Measurements from ENCODE around the gene CD93. TPM values are rescaled to one million over a fixed set of nuclear protein-coding genes. Genes with fewer than 3 reads are reported as not detected.

CD93 gene
- total and polyA plus RNA-seq, 11 donors: 9.2 to 110 (median 45.7) TPM

- ATAC-seq: no peak
- H3K9me3 ChIP-seq: no peaks in the 10 kb centered on the region
- WGBS, 4 donors: 86 to 94% (median 89%) methylated on average over 5 of the region's 5 CpGs
- H3K4me1 ChIP-seq: peaks cover 5 to 68% (median 25%) of the 10 kb centered on the region in 12 donors
- TF ChIP-seq CTCF (IDR thresholded peaks at IDR 0.05) (no peak), POLR2A (IDR thresholded peaks at IDR 0.05) (no peak)
- H3K27ac ChIP-seq: peak overlapping the region in 3 of 12 donors; percentile 41 to 89 (median 42)
- no peak overlapping the region for H3K4me3 ChIP-seq
- no peaks in the 10 kb centered on the region for H3K36me3 ChIP-seq
- intact Hi-C loops (cut with DNase I): no loop called here
- no peak for DNase-seq
- no peaks in the 10 kb centered on the region for H3K27me3 ChIP-seq
Observed at GRCh38 chr20:23125159-23125558, 39.0 kb upstream of the CD93 start.

- no peak for DNase-seq
- intact Hi-C loops (cut with DNase I): no loop called here
- Histone ChIP-seq H3K4me3 (no peak overlapping the region), H3K9me3 (no peaks in the 10 kb centered on the region), H3K27me3 (no peaks in the 10 kb centered on the region), H3K36me3 (no peaks in the 10 kb centered on the region), H3K4me1 (peaks cover 5 to 68% (median 23%) of the 10 kb centered on the region in 12 donors), H3K27ac (no peak overlapping the region)
- 93 to 94% (median 93%) methylated on average over 10 of the region's 10 CpGs for WGBS, 4 donors
- TF ChIP-seq CTCF (IDR thresholded peaks at IDR 0.05) (no peak), POLR2A (IDR thresholded peaks at IDR 0.05) (no peak)
- no peak for ATAC-seq
Observed at GRCh38 chr20:23123886-23124285, 37.8 kb upstream of the CD93 start.

GRCh38 chr20:23122796-23123655, 36.9 kb upstream of the CD93 start:
- Histone ChIP-seq H3K4me1 (peaks cover 0 to 66% (median 22%) of the 10 kb centered on the region in 12 donors), H3K27me3 (no peaks in the 10 kb centered on the region), H3K36me3 (no peaks in the 10 kb centered on the region), H3K9me3 (no peaks in the 10 kb centered on the region), H3K4me3 (no peak overlapping the region), H3K27ac (no peak overlapping the region)
- 92 to 97% (median 95%) methylated on average over 15 to 17 of the region's 18 CpGs for WGBS, 4 donors
- ATAC-seq: no peak
- intact Hi-C loops (cut with DNase I): no loop called here
- no peak for DNase-seq
- TF ChIP-seq POLR2A (IDR thresholded peaks at IDR 0.05) (no peak), CTCF (IDR thresholded peaks at IDR 0.05) (no peak)

GRCh38 chr20:23122321-23122720, 36.2 kb upstream of the CD93 start:
- no peaks in the 10 kb centered on the region for H3K36me3 ChIP-seq
- no peak for DNase-seq
- intact Hi-C loops (cut with DNase I): no loop called here
- no peak for ATAC-seq
- H3K27ac ChIP-seq: no peak overlapping the region
- TF ChIP-seq POLR2A (IDR thresholded peaks at IDR 0.05): no peak
- no peak for TF ChIP-seq CTCF (IDR thresholded peaks at IDR 0.05)
- H3K9me3 ChIP-seq: no peaks in the 10 kb centered on the region
- WGBS, 4 donors: 82 to 99% (median 89%) methylated on average over 5 to 7 of the region's 9 CpGs
- no peaks in the 10 kb centered on the region for H3K27me3 ChIP-seq
- no peak overlapping the region for H3K4me3 ChIP-seq
- H3K4me1 ChIP-seq: peaks cover 0 to 66% (median 21%) of the 10 kb centered on the region in 12 donors

Data from heart left ventricle (tissue), 16 donors.